GF-D8 (cell line): ENCODE data around the gene MAPK8IP1.
"Not testable (repeated sequence)": the region's sequence is repeated elsewhere in the genome, so short reads cannot be mapped to it uniquely, and the experiment has no call there.

Source experiments
- DNase-seq: peaks from one replicate; lab custom pipeline; 2025; lab: John Stamatoyannopoulos, UW

Gene MAPK8IP1

DNA sequence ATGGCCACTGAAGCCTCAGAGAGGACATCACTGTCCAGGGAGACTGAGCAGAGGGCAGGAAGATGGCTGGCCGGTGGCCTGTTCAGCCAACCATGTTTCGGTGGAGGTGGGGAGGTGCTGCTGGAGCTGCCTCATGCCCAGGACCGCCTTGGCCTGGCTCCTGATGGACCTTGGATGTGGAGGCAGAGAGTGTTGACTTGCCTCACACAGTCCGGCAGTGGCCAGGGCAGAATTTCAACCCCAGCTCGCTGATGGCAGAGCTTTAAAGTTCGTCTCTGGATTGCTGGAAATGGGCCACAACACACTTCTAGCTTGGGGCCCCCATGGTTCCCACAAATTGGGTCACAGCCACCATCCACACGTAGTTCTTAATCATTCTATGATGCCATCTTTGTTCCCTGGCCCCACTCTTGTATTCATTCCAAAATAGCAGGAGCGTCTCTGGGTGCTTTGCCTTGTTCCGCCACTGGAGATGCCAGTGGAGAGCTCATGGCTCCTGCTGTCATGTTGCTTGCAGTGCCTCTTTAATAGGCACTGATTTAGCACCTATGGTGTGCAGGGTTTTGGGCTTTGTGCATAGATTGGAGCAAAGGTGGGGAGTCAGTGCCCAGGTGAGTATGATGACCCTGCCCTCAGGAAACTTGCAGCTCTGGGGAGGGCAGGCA lies 5.6 kb downstream of the MAPK8IP1 start:
- DNase-seq = no peak

DNA sequence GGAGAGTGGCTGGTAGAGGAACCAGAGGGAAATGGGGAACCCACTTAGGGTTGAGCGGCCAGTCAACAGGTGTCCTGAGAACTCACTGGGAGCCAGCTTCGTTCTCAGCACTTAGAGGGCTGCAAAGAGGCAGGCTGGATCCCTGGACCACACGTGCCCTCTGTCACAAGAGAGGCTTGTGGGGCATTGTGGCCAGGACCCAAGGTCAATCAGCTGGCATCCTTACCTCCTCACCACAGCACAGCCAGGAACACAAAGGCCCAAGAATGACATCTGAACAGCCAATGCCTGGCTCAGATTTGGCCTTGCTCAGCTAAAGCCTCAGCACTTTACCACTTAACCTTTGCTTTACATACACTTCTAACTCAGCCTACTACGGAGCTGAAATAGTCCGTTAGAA lies 7.4 kb downstream of the MAPK8IP1 start:
- no peak for DNase-seq

DNA sequence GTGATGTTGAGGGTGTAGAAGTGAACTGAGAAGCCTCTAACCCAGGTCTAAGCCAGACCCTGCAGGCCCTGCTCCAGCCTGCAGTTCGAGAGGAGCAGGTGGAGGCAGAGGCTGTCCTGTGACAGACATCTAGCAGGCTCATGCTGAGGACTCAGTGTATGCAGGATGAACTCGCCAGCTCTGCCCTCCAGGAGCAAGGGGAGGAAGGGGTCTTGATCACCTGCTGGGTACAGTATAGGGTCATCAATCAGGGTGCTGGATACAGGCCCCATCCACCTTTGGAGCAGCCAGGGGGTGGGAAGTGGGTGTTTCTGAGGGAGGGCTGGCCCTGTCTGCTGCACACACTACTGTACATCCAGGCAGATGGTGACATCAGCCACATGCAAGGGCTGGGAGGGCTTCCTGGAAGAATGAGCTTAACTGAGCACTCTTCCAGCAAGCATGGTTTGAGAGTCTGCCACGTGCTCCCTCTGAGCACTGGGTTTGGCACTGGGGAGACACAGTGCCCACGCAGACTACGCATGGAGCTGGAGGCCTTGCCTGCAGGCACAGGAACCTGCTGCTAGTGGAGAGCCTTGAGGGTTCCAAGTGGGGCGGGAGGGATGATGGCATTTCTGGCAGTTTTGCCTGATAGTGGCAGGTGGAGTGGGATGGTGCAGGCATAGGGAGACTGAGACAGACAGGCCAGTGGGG lies 9.2 kb downstream of the MAPK8IP1 start:
- DNase-seq = no peak

DNA sequence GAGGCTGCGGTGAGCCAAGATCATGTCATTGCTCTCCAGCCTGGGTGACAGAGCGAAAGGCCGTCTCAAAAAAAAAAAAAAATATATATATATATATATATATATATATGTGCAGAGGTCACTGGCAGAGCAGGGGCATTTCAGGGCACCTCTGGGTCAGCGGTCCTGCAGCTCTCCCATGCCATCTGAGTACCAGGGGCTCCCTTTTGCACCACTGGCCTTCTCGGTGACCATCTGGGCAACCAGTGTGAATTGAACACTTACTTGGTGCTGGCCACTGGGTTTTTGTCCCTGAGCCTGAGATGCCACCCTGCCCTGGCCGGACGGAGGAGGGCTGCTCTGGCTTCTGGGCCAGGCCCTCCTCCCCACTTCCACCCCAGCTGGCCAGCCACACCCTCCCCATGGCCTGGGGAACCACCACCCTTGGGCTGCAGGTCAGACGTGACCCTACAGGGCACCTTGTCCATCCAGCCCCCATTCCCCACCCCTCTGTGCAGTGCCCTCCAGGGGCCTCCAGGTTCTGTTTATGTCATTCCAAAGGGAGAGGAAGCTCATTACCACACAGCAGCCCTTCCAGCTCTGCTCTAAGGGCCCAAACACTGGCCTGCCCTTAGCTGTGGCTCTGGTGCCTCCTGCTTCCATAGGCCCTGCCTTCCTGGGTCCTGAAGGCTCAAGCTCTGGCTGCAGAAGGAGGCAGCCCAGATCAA lies 10.3 kb downstream of the MAPK8IP1 start:
- DNase-seq = no peak

- DNase-seq = no peak
Observed at GRCh38 chr11:45896422-45896984, 11.1 kb downstream of the MAPK8IP1 start.

- no peak for DNase-seq
Observed at GRCh38 chr11:45897556-45897955, 12.1 kb downstream of the MAPK8IP1 start.

DNA sequence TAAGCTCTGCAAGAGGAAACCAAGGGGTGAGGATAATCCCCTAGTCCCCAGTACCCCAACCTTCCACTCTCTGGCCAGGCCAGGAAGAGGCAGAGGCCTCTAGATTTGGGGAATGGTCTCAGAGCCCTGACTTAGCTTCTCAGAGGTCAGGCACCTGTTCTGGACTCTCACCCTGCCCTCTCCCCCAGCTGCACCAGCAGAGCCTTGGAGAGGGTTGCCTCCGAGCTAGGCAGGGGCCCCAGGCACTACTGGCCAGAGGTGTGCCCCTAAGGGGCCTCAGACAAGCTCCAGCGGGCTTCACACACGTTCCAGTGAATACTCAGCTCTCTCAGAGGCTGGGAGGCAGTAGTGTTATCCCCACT lies 13.6 kb downstream of the MAPK8IP1 start:
- DNase-seq = no peak

- DNase-seq = no peak
Observed at GRCh38 chr11:45899448-45900174, 14.2 kb downstream of the MAPK8IP1 start.

- not testable (repeated sequence) for DNase-seq
Observed at GRCh38 chr11:45900175-45900800, 14.8 kb downstream of the MAPK8IP1 start.

- DNase-seq = no peak
Observed at GRCh38 chr11:45900916-45901617, 15.6 kb downstream of the MAPK8IP1 start.

DNA sequence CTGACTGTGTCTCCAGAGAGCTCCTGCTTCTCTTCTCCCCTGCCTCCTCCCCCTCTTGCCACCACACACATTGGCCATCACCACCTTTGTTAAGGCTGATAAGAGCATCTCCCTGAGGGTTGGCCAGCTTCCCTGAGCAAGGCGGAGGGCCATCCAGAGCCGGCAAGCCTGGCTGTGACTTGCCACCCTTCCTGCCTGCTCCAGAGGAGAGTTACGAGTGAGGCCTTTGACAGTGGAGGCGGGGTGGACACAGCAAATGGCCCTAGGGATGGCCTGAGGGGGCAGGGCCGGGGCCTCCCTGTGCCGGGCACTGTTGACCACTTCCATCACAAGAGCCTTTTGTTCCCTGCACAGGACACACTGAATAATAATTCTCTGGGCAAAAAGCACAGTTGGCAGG lies 16.2 kb downstream of the MAPK8IP1 start:
- no peak for DNase-seq

DNA sequence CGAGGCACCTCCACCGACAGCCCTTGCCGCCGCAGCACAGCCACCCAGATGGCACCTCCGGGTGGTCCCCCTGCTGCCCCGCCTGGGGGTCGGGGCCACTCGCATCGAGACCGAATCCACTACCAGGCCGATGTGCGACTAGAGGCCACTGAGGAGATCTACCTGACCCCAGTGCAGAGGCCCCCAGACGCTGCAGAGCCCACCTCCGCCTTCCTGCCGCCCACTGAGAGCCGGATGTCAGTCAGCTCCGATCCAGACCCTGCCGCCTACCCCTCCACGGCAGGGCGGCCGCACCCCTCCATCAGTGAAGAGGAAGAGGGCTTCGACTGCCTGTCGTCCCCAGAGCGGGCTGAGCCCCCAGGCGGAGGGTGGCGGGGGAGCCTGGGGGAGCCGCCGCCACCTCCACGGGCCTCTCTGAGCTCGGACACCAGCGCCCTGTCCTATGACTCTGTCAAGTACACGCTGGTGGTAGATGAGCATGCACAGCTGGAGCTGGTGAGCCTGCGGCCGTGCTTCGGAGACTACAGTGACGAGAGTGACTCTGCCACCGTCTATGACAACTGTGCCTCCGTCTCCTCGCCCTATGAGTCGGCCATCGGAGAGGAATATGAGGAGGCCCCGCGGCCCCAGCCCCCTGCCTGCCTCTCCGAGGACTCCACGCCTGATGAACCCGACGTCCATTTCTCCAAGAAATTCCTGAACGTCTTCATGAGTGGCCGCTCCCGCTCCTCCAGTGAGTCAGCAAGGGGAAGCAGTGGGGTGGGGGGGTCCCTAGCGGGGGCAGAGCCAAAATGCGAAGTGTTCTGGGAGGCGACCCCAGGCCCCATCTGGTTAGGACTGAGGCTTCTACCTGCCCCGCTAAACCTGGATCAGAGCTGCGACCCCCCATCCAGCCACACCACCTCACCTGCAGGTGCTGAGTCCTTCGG lies 17.3 kb downstream of the MAPK8IP1 start:
- no peak for DNase-seq

- no peak for DNase-seq
Observed at GRCh38 chr11:45904309-45904915, 19.0 kb downstream of the MAPK8IP1 start.

DNA sequence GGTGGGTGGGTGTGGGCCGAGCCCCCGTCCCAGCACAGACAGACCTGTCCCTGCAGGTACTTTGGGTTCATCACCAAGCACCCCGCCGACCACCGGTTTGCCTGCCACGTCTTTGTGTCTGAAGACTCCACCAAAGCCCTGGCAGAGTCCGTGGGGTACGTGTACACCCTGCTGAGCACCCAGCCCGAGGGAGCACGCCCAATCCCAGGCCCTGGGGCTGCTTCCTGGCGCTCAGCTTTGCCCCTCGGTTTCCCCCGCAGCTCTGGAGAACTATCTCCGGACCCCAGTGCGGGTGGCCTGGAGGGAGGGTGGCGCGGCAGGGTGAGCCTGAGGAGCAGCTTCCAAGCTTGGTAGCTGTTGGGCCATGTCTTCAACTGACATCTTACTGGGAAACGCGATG lies 19.6 kb downstream of the MAPK8IP1 start:
- no peak for DNase-seq

GRCh38 chr11:45905576-45905975 lies 20.1 kb downstream of the MAPK8IP1 start:
- not testable (repeated sequence) for DNase-seq

DNA sequence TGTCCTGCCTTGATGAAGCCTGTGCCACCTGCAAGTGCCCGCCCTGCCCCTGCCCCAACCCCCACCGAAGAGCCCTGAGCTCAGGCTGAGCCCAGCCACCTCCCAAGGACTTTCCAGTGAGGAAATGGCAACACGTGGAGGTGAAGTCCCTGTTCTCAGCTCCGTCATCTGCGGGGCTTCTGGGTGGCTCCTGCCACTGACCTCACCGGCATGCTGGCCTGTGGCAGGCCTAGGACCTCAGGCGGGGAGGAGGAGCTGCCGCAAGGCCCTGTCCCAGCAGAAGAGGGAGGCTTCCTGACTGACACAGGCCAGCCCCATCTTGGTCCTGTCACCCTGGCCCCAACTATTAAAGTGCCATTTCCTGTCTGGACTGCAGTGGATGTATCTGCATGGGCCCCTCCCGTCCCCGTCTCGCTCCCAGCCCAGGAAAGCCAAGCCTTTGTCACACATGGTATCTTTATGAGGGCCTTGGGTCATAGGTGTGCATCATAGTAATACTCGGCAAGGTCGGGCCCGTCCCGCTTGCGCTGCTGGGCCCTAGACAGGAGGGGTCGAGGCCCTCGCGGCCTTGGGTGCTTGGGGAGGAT lies 20.7 kb downstream of the MAPK8IP1 start:
- no peak for DNase-seq

DNA sequence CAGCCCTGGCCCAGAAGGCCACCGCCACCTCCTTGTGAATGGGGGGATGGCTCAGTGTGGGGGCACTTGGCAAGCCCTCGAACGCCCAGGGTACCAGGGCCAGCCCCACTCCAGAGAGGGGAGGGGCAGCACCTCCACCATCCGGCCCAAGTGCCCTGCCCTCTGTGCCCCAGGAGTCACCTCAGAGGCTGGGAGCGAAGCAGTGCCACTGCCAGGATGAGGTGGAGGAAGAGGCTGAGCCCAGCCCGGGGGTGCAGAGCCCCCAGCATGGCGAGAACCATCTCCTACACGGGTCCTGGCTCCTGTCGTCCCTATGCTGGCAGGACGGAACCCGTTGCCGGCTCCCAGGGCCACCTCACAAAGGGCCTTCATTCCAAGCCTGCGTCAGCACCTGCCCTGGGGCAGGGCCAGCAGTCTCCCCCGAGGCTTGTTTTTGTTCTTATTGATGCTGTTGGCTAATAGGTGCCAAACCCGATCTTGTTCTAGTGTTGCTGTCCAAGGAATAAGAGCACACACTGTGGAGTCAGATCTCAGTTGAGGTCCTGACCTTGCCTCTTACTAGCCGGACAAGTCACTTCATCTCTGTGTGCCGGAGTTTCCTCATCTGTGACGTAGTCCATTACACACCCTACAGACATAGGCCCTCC lies 21.6 kb downstream of the MAPK8IP1 start, which contains the start of gene FREY1:
Gene FREY1 (minus strand): TSS at position 307 of the 647 bp plus-strand sequence. CDS start 26 bp downstream, at position 281.
- DNase-seq = no peak

DNA sequence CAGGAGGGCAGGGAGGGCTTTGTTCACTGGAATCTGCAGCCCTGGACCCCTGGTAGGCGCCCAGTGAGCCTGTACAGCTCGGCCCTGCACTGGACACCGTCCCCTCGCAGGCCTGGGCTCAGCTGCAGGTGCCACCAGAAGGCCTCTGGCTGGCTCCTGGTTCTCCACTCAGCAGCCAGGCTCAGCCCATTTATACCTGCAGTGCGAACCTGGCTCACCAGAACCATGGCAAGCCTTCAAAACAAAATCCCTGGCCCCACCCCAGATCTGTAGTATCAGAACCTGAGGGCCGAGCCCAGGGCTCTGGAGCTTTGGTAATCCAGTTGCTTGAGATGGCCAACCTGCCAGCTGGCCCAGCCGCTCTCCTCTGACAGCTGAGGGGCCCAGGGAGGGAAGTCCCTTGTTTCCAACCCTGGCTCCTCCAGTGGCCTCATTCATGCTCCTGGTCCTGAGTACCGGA lies 22.5 kb downstream of the MAPK8IP1 start:
- DNase-seq = no peak
